Ascending aorta (tissue), 2 donors: Measurements from ENCODE around the gene GOLPH3. TPM values are rescaled to one million over a fixed set of nuclear protein-coding genes. Genes with fewer than 3 reads are reported as not detected.

ENCODE experiments used
- DNase-seq, 2 donors: peaks; one replicate each; pipeline ENCODE4 v3.0.0-alpha.2; 2019; ENCODE audit warnings: low spot score in 2 of 2
- H3K27ac ChIP-seq, 2 donors: fragments of 200-600 bp; sonication (generic); one replicate each; pipeline ENCODE4 v1.5.1; 2016 to 2017; ENCODE audit warnings: mild to moderate bottlenecking in 1 of 2
- H3K27me3 ChIP-seq: fragments of 200-600 bp; sonication (generic); one replicate; pipeline ENCODE4 v1.5.1; 2017
- H3K36me3 ChIP-seq, 2 donors: fragments of 200-600 bp; sonication (generic); one replicate each; pipeline ENCODE4 v1.5.1; 2016
- H3K4me1 ChIP-seq, 2 donors: fragments of 200-600 bp; sonication (generic); one replicate each; pipeline ENCODE4 v1.5.1; 2016 to 2017; ENCODE audit warnings: mild to moderate bottlenecking in 1 of 2
- H3K4me3 ChIP-seq, 2 donors: fragments of 200-600 bp; sonication (generic); one replicate each; pipeline ENCODE4 v1.5.1; 2016 to 2017; ENCODE audit warnings: mild to moderate bottlenecking in 1 of 2
- H3K9me3 ChIP-seq, 2 donors: fragments of 200-600 bp; sonication (generic); one replicate each; pipeline ENCODE4 v1.5.1; 2016
- CTCF ChIP-seq, 3 experiments: fragments of 200-600 bp in 2 of 3; fragments of 450-650 bp in 1 of 3; sonication (generic) in 2 of 3; IDR thresholded peaks; one replicate each; pipeline ENCODE4 v1.5.1; 2016 to 2019; ENCODE audit warnings: antibody characterized with exemption in 3 of 3, mild to moderate bottlenecking in 1 of 3, moderate library complexity in 1 of 3
- intact Hi-C: fragments of 100-400 bp; cut with DNase I; formaldehyde crosslinking; loops from one replicate; pipeline ENCODE4 v1.15.1; 2023
- total RNA-seq: library from RNA; depleted of rRNA; stranded (reverse); fragments of >200 nt; gene quantifications from one replicate; pipeline ENCODE4 v1.1.0, GENCODE V29; 2016

GOLPH3 gene
- total RNA-seq, 1 donor from 2014 or later, result 171 TPM

GRCh38 chr5:32165597-32165996 is 8.5 kb downstream of the GOLPH3 start:
- H3K4me1 ChIP-seq, result peaks cover 13 to 39% of the 10 kb centered on the region in 2 donors
- H3K27me3 ChIP-seq, result no peaks in the 10 kb centered on the region
- H3K9me3 ChIP-seq, result no peaks in the 10 kb centered on the region
- no peak for TF ChIP-seq CTCF (IDR thresholded peaks at IDR 0.05)
- H3K4me3 ChIP-seq, result no peak overlapping the region
- intact Hi-C loops, result no loop called here
- no peak for DNase-seq
- peaks cover 5 to 14% of the 10 kb centered on the region in 2 donors for H3K36me3 ChIP-seq
- peak overlapping the region in 1 of 2 donors; percentile 36 for H3K27ac ChIP-seq

- H3K4me1 ChIP-seq, result peaks cover 9 to 31% of the 10 kb centered on the region in 2 donors
These were observed 10.3 kb downstream of the GOLPH3 start for GRCh38 chr5:32163785-32164184.

GRCh38 chr5:32163053-32163452 is 11.1 kb downstream of the GOLPH3 start:
- no peak overlapping the region for H3K4me3 ChIP-seq
- DNase-seq, result no peak
- H3K27ac ChIP-seq, result no peak overlapping the region
- intact Hi-C loops, result no loop called here
- H3K4me1 ChIP-seq, result peaks cover 9 to 26% of the 10 kb centered on the region in 2 donors
- TF ChIP-seq CTCF (IDR thresholded peaks at IDR 0.05), result no peak
- peaks cover 5 to 11% of the 10 kb centered on the region in 2 donors for H3K36me3 ChIP-seq
- H3K9me3 ChIP-seq, result no peaks in the 10 kb centered on the region
- no peaks in the 10 kb centered on the region for H3K27me3 ChIP-seq

More at GRCh38 chr5:32163785-32164184, 10.3 kb downstream of the GOLPH3 start:
- Histone ChIP-seq H3K9me3 (no peaks in the 10 kb centered on the region), H3K36me3 (peaks cover 5 to 11% of the 10 kb centered on the region in 2 donors), H3K27me3 (no peaks in the 10 kb centered on the region), H3K27ac (no peak overlapping the region), H3K4me3 (no peak overlapping the region)
- DNase-seq, result no peak
- intact Hi-C loops, result no loop called here
- no peak for TF ChIP-seq CTCF (IDR thresholded peaks at IDR 0.05)

GRCh38 chr5:32160228-32160627 is 13.9 kb downstream of the GOLPH3 start:
- no peaks in the 10 kb centered on the region for H3K27me3 ChIP-seq
- no peaks in the 10 kb centered on the region for H3K36me3 ChIP-seq
- H3K4me3 ChIP-seq, result no peak overlapping the region
- no peak for TF ChIP-seq CTCF (IDR thresholded peaks at IDR 0.05)
- no peaks in the 10 kb centered on the region for H3K9me3 ChIP-seq
- peaks cover under 1 to 19% of the 10 kb centered on the region in 2 donors for H3K4me1 ChIP-seq
- DNase-seq, result no peak
- intact Hi-C loops, result no loop called here
- no peak overlapping the region for H3K27ac ChIP-seq

- no peaks in the 10 kb centered on the region for H3K27me3 ChIP-seq
- peaks cover 0 to 14% of the 10 kb centered on the region in 2 donors for H3K4me1 ChIP-seq
- no peaks in the 10 kb centered on the region for H3K9me3 ChIP-seq
- H3K36me3 ChIP-seq, result no peaks in the 10 kb centered on the region
- TF ChIP-seq CTCF (IDR thresholded peaks at IDR 0.05), result no peak
- no peak overlapping the region for H3K4me3 ChIP-seq
- intact Hi-C loops, result no loop called here
- H3K27ac ChIP-seq, result no peak overlapping the region
- DNase-seq, result no peak
These were observed 14.6 kb downstream of the GOLPH3 start for GRCh38 chr5:32159328-32160072.
